Neuronal stem cell (in vitro differentiated cells): Measurements from ENCODE around the gene PDE6B.
A peak's percentile ranks its signal among the peaks of the same experiment; 100 is the strongest.

ENCODE experiments used
- DNase-seq: peaks from one replicate; pipeline ENCODE4 v3.0.0-alpha.2; 2013; ENCODE audit warnings: low spot score
- H2AFZ ChIP-seq: one replicate; pipeline ENCODE4 v1.6.1; 2013; ENCODE audit warnings: mild to moderate bottlenecking, low read length, inconsistent platforms
- H2AK5ac ChIP-seq: 2 replicates; pipeline ENCODE4 v1.6.1; 2013; ENCODE audit warnings: low read depth, mild to moderate bottlenecking, inconsistent platforms, low read length, moderate library complexity, mixed read lengths
- H2BK120ac ChIP-seq: 2 replicates; pipeline ENCODE4 v1.6.1; 2013; ENCODE audit warnings: low read depth, mild to moderate bottlenecking, inconsistent platforms, low read length, moderate library complexity, mixed read lengths
- H2BK12ac ChIP-seq: one replicate; pipeline ENCODE4 v1.6.1; 2013; ENCODE audit warnings: low read length, inconsistent platforms
- H2BK15ac ChIP-seq: 2 replicates; pipeline ENCODE4 v1.6.1; 2013; ENCODE audit warnings: mild to moderate bottlenecking, low read length, inconsistent platforms, mixed read lengths
- H2BK5ac ChIP-seq: one replicate; pipeline ENCODE4 v1.6.1; 2013; ENCODE audit warnings: inconsistent platforms, mild to moderate bottlenecking, low read length, moderate library complexity
- H3K14ac ChIP-seq: one replicate; pipeline ENCODE4 v1.6.1; 2013; ENCODE audit warnings: low read length, inconsistent platforms
- H3K18ac ChIP-seq: 2 replicates; pipeline ENCODE4 v1.6.1; 2013; ENCODE audit warnings: low read length, inconsistent platforms
- H3K23ac ChIP-seq: 2 replicates; pipeline ENCODE4 v1.6.1; 2013; ENCODE audit warnings: low read depth, mild to moderate bottlenecking, mixed read lengths, low read length, inconsistent platforms; ENCODE audit not compliant: poor library complexity
- H3K27ac ChIP-seq: replicated peaks from 3 replicates; pipeline ENCODE4 v1.5.1; 2013; ENCODE audit warnings: low read length, inconsistent platforms
- H3K27me3 ChIP-seq, 3 experiments: 2 replicates each; pipeline ENCODE4 v1.6.1; 2013; ENCODE audit warnings: low read length in 3 of 3, mild to moderate bottlenecking in 2 of 3, inconsistent platforms in 1 of 3, low read depth in 1 of 3, mixed read lengths in 1 of 3, moderate library complexity in 1 of 3; ENCODE audit not compliant: control insufficient read depth in 3 of 3, insufficient read depth in 3 of 3
- H3K36me3 ChIP-seq, 2 donors: replicated peaks in 1 of 2; 2 replicates each; pipeline ENCODE4 v1.6.1; 2013; ENCODE audit warnings: low read length in 2 of 2; ENCODE audit not compliant: control insufficient read depth in 2 of 2, insufficient read depth in 2 of 2
- H3K4ac ChIP-seq: 2 replicates; pipeline ENCODE4 v1.6.1; 2013; ENCODE audit warnings: inconsistent platforms, mild to moderate bottlenecking, low read length, moderate library complexity
- H3K4me1 ChIP-seq, 2 donors: 1 replicate in 1 of 2; 2 replicates in 1 of 2; pipeline ENCODE4 v1.6.1; 2013; ENCODE audit warnings: low read length in 2 of 2, low read depth in 1 of 2; ENCODE audit not compliant: control insufficient read depth in 2 of 2, insufficient read depth in 1 of 2
- H3K4me2 ChIP-seq: one replicate; pipeline ENCODE4 v1.6.1; 2013; ENCODE audit warnings: mild to moderate bottlenecking, low read length, inconsistent platforms; ENCODE audit not compliant: insufficient read depth, poor library complexity, severe bottlenecking
- H3K4me3 ChIP-seq, 2 donors: 2 replicates each; pipeline ENCODE4 v1.5.1; 2013; ENCODE audit warnings: low read length in 2 of 2, mild to moderate bottlenecking in 2 of 2, inconsistent platforms in 1 of 2, moderate library complexity in 1 of 2
- H3K79me1 ChIP-seq: one replicate; pipeline ENCODE4 v1.6.1; 2013; ENCODE audit warnings: low read depth, mild to moderate bottlenecking, inconsistent platforms, low read length, moderate library complexity
- H3K9ac ChIP-seq: one replicate; pipeline ENCODE4 v1.6.1; 2013; ENCODE audit warnings: mild to moderate bottlenecking, low read depth, low read length, inconsistent platforms; ENCODE audit not compliant: poor library complexity
- H3K9me3 ChIP-seq, 2 donors: replicated peaks in 1 of 2; 2 replicates each; pipeline versions ENCODE3 to v1.6.1; 2013; ENCODE audit warnings: low read length in 2 of 2, mild to moderate bottlenecking in 2 of 2, inconsistent platforms in 1 of 2, low read depth in 1 of 2, mixed read lengths in 1 of 2, moderate library complexity in 1 of 2; ENCODE audit not compliant: control insufficient read depth in 2 of 2, insufficient read depth in 1 of 2
- H4K8ac ChIP-seq: one replicate; pipeline ENCODE4 v1.6.1; 2013; ENCODE audit warnings: low read depth, mild to moderate bottlenecking, inconsistent platforms, low read length, moderate library complexity
- H4K91ac ChIP-seq: one replicate; pipeline ENCODE4 v1.6.1; 2013; ENCODE audit warnings: low read length, low read depth, mild to moderate bottlenecking, inconsistent platforms; ENCODE audit not compliant: poor library complexity
- WGBS, 2 donors: extraction: QIAGEN DNeasy Blood & Tissue Kit; methylation state at CpG; one replicate each; pipeline ENCODE4 v1.1.7; 2013; ENCODE audit warnings: missing lambda C conversion rate in 2 of 2, mixed read lengths in 1 of 2; ENCODE audit not compliant: insufficient read length in 2 of 2, insufficient replicate concordance in 1 of 2; ENCODE audit errors: extremely low coverage in 2 of 2; 5-methylcytosine and 5-hydroxymethylcytosine counted together

The PDE6B gene

DNA sequence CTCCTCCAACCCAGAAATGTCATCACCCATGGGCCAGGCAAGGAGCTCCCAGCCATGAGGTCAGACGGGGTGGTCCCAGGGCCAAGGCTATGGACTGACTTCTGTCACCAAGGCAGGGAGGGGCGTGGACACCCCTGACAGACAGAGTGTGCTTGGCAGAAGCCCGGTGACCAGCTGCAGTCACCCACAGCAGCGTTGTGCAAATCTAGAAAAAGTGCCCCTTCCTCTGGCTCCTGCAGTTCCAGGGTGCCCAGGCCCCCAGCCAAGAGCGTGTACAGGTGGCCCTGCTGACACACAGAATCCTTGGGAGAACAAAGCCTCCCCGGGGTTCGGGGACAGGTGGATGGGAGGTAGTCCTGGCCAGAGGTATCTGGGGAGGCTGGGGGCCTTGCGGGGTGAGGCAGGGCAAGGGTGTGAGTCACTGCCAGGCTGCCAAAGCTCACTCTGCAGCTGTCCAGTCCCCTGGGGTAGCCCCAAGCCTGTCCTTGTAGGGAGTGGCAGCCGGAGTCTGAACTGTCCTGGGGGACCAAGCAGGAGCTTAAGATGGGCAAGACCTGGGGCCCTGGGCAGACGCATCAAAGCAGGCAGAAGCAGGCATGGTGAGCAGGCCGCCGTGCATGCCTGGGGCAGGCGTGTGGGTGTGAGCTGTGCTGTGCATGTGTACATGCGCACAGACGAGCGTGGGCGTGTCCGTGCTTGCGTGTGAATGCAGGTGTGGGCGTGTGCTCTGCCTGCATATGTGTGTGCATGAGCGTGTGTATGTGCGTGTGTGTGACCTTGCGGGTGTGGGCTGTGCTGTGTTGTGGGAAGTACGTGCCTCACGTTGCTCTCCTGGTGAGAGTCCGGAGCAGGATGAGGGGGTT is 52.3 kb downstream of the PDE6B start:
- Histone ChIP-seq H3K9ac (peak overlapping the region; percentile 70), H3K27me3 (peaks cover 0 to 9% (median 2%) of the 10 kb centered on the region in 3 experiments), H2BK5ac (peak overlapping the region; percentile 13), H3K4me2 (no peak overlapping the region), H4K91ac (no peak overlapping the region), H3K14ac (peak overlapping the region; percentile 82), H3K23ac (peak overlapping the region; percentile 98), H4K8ac (no peak overlapping the region), H3K79me1 (peaks cover 7% of the 10 kb centered on the region), H3K9me3 (no peaks in the 10 kb centered on the region), H3K27ac (no peak overlapping the region), H3K36me3 (peaks cover 0 to 7% of the 10 kb centered on the region in 2 donors), H2BK15ac (peak overlapping the region; percentile 85), H2AFZ (no peak overlapping the region), H3K4me3 (peak overlapping the region in 1 of 2 donors; percentile 38), H2BK120ac (no peak overlapping the region), H2BK12ac (no peak overlapping the region), H3K18ac (peak overlapping the region; percentile 80), H3K4me1 (peaks cover 16% of the 10 kb centered on the region in 2 donors), H3K4ac (no peak overlapping the region), H2AK5ac (peak overlapping the region; percentile 63)
- DNase-seq = no peak
- no CpG with 5 or more reads among the region's 26 CpGs for WGBS, 2 donors

DNA sequence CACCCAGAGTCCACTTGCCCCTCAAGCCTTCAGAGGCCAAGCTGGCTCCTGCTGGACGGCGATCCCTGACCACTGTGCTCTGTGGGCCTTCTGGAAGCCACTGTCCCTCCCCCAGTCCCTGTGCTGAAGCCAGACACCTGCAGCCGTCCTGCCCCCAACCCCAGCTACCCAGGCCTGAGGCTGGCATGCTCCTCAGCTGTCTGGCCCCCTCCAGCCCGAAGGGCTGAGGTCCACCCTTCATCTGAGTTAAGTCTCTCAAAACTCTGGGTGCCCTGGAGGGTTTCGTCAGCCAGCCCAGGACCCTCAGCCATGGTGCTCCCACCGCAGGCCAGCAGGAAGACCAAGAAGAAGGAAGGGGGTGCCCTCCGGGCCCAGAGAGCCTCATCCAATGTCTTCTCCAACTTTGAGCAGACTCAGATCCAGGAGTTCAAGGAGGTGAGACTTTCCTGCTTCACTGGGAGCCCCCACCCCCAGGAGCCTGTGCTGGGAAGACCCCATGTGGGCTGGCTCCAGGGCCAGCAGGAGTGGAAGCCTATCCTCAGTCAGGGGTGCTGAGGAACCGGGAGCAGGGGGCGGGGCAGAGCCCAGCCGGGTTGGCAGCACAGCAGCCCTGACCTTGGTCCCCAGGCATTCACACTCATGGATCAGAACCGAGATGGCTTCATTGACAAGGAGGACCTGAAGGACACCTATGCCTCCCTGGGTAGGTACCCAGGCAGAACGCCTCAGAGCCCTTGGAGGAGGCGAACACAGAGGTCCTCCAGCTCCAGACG is 53.1 kb downstream of the PDE6B start:
- DNase-seq = no peak
- H2AK5ac ChIP-seq = peak overlapping the region; percentile 99
- peak overlapping the region; percentile 92 for H2BK15ac ChIP-seq
- no peak overlapping the region for H2BK12ac ChIP-seq
- no peak overlapping the region for H4K8ac ChIP-seq
- no peaks in the 10 kb centered on the region for H3K9me3 ChIP-seq
- no peak overlapping the region for H3K4me3 ChIP-seq
- no peaks in the 10 kb centered on the region for H3K36me3 ChIP-seq
- H3K9ac ChIP-seq = peak overlapping the region; percentile 70
- H3K14ac ChIP-seq = no peak overlapping the region
- H3K4me2 ChIP-seq = no peak overlapping the region
- peaks cover 0 to 9% (median 2%) of the 10 kb centered on the region in 3 experiments for H3K27me3 ChIP-seq
- no peak overlapping the region for H4K91ac ChIP-seq
- no peak overlapping the region for H2AFZ ChIP-seq
- no peak overlapping the region for H2BK5ac ChIP-seq
- H3K4me1 ChIP-seq = peaks cover 11% of the 10 kb centered on the region in 2 donors
- H2BK120ac ChIP-seq = no peak overlapping the region
- no CpG with 5 or more reads among the region's 14 CpGs for WGBS, 2 donors
- H3K4ac ChIP-seq = no peak overlapping the region
- peaks cover 5% of the 10 kb centered on the region for H3K79me1 ChIP-seq
- H3K27ac ChIP-seq = no peak overlapping the region
- no peak overlapping the region for H3K18ac ChIP-seq
- peak overlapping the region; percentile 98 for H3K23ac ChIP-seq

DNA sequence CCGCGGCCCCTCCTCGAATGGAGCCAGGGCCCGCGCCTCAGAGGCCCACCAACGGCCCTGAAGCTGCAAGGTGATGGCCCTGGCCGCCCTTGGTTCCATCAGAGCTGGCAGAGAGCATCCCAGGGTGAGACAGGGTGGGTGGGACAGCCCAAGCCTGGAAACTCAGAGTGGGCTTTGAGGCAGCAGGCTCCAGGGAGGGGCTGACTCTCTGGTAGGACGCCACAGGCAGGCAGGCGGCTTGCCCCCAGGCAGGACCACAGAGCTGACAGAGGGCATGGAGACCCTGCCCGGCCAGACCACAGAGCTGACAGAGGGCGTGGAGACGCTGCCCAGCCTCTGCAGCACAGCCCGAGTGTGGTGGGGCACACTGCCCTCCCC is 53.7 kb downstream of the PDE6B start:
- H3K4me1 ChIP-seq = peaks cover 11 to 13% of the 10 kb centered on the region in 2 donors
- H2AFZ ChIP-seq = no peak overlapping the region
- no peak overlapping the region for H2BK12ac ChIP-seq
- H3K4me3 ChIP-seq = no peak overlapping the region
- peak overlapping the region; percentile 92 for H2BK15ac ChIP-seq
- no peak overlapping the region for H4K91ac ChIP-seq
- H3K23ac ChIP-seq = peak overlapping the region; percentile 91
- no peak overlapping the region for H4K8ac ChIP-seq
- H3K14ac ChIP-seq = no peak overlapping the region
- no peak overlapping the region for H2BK5ac ChIP-seq
- H3K18ac ChIP-seq = peak overlapping the region; percentile 57
- H2BK120ac ChIP-seq = no peak overlapping the region
- peak overlapping the region; percentile 99 for H2AK5ac ChIP-seq
- H3K4ac ChIP-seq = no peak overlapping the region
- no peaks in the 10 kb centered on the region for H3K9me3 ChIP-seq
- H3K27me3 ChIP-seq = peaks cover 0 to 9% (median 2%) of the 10 kb centered on the region in 3 experiments
- no peaks in the 10 kb centered on the region for H3K36me3 ChIP-seq
- no peak for DNase-seq
- WGBS, 2 donors = no CpG with 5 or more reads among the region's 13 CpGs
- H3K4me2 ChIP-seq = no peak overlapping the region
- peaks cover 4% of the 10 kb centered on the region for H3K79me1 ChIP-seq
- H3K27ac ChIP-seq = no peak overlapping the region
- H3K9ac ChIP-seq = peak overlapping the region; percentile 3

DNA sequence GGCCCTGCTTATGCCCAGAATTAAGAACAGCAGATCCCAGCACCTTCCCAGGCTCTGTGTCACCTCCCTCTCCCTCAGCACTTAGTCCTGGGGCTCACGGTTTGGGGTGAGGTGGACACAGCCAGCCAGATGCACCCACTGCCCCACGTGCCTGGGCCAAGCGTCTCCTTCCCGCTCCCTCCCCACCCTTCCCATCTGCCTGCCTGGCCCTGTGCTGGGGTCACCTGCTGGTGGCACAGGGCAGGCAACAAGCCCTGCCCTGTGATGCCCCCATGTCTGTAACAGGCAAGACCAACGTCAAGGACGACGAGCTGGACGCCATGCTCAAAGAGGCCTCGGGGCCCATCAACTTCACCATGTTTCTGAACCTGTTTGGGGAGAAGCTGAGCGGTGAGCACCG is 54.3 kb downstream of the PDE6B start:
- H3K79me1 ChIP-seq = peaks cover 4% of the 10 kb centered on the region
- H3K27me3 ChIP-seq = peaks cover 0 to 9% (median 2%) of the 10 kb centered on the region in 3 experiments
- peaks cover 11 to 15% of the 10 kb centered on the region in 2 donors for H3K4me1 ChIP-seq
- no peak overlapping the region for H3K4ac ChIP-seq
- no peak overlapping the region for H4K91ac ChIP-seq
- H2BK5ac ChIP-seq = peak overlapping the region; percentile 82
- no CpG with 5 or more reads among the region's 11 CpGs for WGBS, 2 donors
- H3K18ac ChIP-seq = peak overlapping the region; percentile 57
- no peak overlapping the region for H2BK120ac ChIP-seq
- no peak overlapping the region for H2AFZ ChIP-seq
- peak overlapping the region; percentile 99 for H2AK5ac ChIP-seq
- DNase-seq = no peak
- H4K8ac ChIP-seq = no peak overlapping the region
- H2BK15ac ChIP-seq = peak overlapping the region; percentile 92
- H3K36me3 ChIP-seq = no peaks in the 10 kb centered on the region
- H3K4me3 ChIP-seq = no peak overlapping the region
- H3K4me2 ChIP-seq = no peak overlapping the region
- no peak overlapping the region for H3K23ac ChIP-seq
- peak overlapping the region; percentile 63 for H2BK12ac ChIP-seq
- H3K9ac ChIP-seq = no peak overlapping the region
- no peaks in the 10 kb centered on the region for H3K9me3 ChIP-seq
- no peak overlapping the region for H3K14ac ChIP-seq
- H3K27ac ChIP-seq = no peak overlapping the region
